Activated CD4-positive, alpha-beta T cell treated with anti-CD3 and anti-CD28 coated beads for 1 hour (primary cell): ENCODE results near the gene FBXL14.

Experiments used
- DNase-seq: peaks from one replicate; pipeline ENCODE4 v3.0.0-alpha.2; 2020

FBXL14 gene

DNA sequence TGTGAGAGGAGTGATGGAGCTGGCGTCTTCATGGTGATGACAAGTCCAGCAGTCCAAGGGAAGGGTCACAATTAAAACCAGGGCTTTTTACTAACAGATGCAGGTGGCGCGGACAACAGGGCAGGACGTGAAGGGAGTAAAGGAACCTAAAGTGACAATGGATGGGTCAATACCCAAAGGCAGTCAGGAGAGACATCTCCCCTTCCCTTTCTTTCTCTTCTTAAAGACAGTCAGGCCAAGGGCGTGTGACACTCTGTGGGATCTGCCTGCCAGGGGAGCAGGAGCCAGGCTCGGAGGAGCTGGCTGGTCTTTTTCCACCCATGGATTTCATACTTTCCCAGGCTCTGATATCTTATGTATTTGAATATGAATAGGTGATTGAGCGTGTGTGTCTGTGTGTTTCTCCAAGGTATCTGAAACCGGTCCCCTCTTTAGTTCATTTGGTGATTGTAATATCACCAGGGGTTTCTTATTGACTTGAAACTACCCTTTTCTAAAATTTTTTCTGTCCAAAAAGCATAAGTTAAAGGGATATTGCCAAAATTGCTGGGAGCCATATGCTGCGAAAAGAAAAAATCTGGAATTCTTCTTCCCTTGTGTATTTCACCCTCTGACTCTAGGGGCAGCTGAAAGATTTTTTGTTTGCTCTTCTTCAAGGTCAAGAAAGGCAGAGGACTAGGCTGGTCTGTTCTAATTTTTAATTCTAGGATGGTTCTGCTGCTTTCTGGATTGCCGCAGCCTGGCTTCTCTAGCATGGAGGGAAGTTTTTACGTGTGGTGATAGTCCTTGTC, 61.8 kb downstream of the FBXL14 start:
- no peak for DNase-seq

DNA sequence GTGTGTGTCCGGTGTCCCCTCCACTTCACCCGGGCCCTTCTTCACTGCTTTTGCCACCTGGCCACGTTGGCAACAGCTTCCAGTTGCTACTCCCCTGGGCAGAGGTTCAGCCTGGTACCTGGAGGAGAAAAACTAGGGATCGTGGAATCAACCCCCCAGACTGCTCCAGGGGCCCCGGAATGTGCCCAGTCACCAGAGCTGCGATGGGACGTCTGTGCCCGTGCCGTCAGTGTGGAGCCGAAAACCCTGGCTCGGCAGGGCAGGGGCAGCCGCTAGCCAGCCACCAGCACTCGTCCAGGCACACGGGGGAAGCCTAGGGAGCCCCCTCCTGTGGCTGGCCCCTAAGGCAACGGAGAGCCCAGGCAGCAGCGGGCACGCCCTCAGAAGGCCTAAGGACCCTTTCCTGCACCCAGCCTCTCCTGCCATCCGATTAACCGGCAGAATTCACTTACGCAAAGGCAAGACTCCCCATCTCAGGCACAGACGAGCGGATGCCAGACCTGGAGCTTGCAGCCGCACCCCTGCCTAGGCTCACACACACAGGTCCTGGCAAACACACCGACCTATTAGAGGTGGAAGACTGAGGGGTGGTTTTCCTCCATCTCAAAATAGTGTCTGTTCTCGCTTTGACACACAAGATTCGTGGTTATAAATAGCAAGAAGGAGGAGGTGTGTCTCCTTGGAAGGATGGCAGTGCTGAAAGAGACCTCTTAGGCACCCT, 62.6 kb downstream of the FBXL14 start:
- no peak for DNase-seq

DNA sequence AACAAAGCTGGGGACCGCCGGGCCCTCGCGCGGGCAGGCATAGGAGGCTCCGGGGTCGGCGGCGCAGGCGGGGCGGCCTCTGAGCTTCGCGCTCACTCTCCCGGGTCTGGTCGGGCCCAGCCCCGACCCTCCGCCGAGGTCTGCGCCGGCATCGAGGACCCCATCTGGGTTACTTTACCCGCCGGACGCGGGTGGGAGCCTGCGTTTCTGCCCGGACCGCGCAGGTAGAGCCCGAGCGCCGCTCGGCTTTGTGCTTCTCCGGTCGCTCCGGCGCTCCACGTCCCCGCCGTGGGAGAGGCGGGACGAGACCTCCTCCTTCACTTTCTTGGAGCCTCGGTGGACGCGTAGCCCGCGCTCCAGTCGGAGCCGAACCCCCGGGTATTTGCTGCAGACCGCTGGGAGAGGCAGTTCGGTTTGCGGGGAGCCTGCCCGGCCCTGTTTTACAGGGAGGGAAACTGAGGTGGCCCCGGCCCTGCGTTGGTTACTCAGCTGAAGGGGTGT, 63.2 kb downstream of the FBXL14 start:
- DNase-seq = no peak

DNA sequence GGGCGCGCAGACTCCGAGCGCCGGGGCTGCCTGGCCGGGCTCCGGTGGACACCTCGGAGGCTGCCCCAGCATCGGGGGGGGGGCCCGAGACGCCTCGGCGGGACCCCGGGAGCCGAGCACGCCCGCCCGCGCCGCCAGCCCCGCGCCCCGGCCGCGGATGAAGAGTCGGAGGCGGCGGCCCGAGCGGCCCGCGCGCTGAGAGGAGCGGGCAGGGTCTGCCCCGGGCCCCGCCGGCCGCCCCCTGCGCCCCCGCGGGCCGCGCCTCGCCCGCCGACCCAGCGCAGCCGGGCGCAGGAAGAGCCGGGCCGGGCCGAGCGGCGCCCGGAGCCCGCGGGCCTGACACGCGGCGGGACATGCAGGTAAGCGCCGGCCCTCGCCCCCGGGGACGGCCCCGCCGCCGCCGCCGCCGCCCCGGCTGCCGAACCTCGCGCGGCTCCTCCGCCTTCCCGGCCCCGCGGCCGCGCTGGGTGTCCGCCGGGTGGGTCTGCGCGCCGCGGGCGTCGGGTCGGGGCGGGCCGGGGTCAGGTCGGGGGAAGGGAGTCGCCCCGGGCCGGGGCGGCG, 63.7 kb downstream of the FBXL14 start:
- DNase-seq = no peak

DNA sequence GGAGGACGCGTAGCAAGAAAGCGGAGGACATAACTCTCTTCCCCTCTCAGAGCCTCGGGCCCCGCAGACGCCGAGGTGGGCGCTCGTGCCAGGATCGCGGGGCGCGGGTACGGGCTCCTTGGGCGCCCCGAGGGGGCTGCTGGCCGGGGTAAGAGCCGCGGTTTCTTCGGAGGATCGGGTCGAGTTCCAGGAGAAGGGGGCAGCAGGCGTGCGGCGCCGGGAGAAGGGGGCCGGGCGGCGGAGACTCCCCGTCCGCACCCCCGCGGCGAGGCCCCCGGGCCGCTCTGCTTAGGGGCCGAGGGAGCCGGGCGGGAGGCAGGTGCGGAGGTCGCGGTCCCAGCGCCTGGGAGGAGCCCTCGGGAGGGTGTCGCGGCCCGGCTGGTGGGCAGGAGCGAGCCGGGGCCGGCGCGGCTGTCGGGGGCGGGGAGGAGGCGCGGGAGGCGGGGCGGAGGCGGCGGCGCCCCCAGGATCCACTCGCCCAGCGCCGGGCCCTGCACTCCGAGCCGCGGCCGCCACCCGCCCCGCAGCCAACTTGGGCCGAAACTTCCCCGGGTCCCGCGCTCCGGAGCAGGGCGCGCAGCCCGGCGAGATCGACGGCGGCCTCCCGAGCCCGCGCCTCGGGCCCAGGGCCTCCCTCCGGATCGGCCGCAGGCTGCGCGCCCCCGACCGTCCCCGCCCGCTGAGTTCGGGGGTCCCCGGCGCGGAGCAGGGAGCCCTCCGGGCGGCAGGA, 64.4 kb downstream of the FBXL14 start:
- DNase-seq = no peak

DNA sequence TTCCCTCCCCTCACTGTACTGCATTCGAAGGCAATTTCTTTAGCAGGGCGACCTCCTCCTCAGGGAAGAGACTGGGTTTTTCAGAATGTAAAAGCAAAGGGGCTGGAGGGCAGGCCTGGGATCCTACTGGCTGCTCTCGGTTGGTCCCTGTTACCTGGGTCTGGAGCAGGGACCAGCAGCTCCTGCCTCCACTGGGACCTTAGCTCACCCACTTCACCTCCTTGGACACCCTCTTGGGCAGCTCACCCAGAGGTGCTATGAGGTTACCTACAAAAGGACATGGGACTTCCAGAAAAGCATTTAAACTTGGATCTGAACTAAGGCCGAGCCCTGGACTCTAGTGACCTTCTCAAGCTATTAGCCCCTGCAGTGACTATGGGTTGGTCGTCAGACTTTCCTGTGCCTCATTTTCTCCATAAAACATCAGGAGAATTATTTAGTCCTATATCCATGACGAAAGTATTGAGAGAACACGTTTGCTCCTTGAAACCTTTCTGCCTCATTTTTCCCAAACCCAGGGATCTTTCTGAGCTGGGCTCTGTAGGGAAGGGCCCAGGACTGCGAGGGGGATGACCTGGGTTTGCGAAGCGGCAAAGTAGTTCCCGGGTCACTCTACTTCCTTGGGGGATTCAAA, 65.0 kb downstream of the FBXL14 start:
- no peak for DNase-seq

DNA sequence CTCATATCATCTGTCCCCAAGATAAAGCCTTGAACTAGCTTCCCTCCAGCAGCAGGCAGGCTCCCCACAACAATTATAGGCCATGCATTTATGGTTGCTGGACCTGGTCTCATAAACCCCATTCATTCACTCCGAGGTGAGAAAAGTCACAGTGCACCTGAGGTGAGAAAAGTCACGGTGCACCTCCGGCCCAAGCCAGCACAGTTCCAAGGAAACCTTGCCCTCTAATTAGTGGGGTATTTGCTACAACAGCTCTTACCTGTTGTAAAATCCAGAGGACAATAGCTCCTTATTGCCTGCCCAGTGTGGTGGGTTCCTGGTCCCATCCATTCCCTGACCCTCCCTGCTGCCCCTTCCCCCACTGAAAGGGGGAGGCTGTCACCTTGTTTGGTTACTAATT, 65.6 kb downstream of the FBXL14 start:
- no peak for DNase-seq

DNA sequence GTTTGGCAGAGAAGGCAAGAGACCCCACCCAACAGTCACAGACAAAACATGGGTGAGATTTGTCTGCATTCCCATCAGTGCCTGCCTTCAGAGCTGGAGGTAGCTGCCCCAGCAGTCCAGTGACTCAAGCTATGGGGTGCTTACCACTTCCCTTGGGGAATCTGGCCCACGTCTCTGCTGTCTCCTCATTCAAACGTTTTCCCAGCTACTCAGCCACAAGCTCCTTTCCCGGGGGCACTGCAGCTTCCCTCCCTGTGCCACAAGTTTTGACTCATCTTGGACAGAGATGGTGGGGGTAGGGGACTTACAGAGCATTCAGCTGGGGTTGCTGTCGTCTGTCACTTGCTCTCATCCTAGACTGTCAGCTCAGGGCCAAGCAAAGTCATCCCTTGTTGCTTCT, 66.6 kb downstream of the FBXL14 start:
- no peak for DNase-seq

DNA sequence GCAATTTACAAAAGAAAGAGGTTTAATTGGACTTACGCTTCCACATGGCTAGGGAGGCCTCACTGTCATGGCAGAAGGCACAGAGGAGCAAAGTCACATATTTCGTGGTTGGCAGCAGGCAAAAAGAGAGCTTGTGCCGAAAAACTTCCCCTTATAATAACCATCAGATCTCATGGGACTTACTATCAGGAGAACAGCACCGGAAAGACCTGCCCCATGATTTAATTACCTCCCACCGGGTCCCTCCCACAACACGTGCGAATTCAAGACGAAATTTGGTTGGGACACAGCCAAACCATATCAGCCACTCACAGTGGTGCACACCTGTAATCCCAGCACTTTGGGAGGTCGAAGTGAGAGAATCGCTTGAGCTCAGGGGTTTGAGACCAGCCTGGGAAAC, 68.5 kb downstream of the FBXL14 start:
- no peak for DNase-seq

DNA sequence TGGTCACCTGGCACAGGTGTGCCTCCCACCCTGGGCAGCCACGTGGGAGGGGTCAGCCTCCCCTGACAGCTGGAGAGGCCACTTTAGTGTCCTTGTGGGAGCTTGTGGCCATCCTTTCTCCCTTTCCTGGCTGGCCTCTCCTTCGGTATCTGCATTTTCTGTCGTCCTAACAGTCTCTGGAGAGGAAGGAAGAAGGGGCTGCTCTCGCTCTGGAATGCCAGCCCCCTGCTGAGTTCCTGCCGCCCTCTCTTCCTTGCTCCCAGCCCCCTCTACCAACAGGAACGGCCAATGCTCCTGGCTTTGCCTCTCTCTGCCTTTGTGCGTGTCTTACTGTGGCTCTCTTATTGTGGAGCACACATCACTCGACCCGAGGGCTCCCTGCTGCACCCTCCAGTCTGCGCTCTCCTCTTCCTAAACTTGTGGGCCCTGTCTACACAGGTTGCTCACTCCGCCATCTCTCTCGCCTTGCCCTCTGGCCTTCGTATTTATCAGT, 70.8 kb downstream of the FBXL14 start:
- DNase-seq = no peak

DNA sequence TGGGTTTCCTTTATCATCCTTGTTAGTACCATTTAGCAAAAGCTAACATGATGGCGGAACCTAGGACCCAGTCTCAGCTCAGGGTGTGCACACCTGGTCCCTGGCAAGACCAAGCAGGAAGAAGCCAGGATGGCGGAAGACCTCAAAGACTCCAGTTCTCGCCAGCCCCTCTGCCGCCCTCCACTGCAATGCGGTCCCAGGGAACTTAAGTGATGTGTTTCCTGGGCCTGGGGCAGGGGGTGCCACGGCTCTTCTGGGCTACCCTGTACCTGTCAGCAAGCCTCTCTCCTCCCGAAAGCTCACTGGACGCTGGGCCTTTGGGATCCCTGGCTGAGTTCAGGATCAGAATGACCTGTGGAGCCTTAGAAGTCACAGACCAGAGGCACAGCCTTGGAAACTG, 71.3 kb downstream of the FBXL14 start:
- no peak for DNase-seq

DNA sequence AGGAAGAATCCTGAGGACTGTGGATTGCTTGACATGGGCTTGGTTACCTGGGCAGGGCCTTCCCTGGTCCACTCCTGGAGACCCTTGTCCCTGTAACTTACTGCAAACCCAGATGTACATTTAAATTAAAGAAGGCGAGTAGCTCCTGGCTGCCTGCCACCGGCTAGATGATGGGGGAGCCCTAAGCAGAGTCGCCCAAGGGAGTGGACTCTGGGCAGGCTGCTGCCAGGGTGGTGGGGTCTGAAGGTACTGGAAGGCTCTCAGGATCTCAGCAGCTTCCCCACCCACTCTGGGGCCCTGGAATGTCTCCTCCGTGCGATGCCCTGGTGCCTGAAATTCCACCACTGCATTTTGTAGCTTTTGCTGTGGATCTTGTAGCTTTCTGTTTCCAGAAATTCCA, 74.7 kb downstream of the FBXL14 start:
- DNase-seq = no peak

DNA sequence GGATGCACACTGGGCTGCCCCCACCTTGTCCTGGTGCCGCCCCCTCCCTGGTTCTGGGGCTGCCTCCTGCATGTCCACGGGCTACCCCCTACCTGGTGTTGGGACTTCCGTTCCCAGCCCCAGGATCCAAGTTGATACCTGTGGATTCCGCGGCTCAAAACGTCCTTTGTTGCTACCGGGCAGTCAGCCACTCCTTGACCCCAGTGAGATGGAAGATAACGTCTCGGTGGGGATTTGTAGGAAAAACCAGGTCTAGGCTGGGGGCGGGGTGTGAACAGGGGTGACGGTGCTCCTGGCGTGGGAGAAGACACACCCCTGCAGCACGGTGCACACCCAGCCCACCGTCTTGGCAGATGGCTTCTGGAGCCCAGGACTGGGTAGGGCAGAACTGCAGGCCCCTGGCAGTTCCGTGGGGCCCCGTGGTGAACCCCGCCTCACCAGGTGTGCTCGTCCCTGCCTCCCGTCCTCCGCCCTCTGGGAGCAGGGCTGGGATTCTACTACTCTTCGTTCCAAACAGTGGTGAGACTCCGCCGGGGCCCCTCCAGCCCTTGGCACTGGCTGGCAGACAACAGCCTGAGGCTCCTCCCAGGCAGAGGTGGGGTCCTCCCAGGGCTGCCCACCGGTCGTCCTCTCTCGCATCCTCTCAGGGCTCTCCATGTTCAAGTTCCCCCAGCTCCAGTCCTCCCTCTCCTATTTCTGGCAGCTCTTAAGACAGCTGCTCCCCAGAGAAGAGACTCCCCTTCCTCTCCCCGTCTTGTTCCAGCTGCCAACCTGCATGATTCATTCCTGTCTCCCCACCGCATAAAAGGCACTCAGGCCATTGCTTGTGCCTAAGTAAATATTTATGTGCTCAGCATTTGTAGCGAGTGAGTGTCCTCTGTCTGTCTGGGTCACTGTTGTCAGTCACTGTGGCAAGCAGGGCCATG, 75.5 kb downstream of the FBXL14 start:
- DNase-seq = no peak

DNA sequence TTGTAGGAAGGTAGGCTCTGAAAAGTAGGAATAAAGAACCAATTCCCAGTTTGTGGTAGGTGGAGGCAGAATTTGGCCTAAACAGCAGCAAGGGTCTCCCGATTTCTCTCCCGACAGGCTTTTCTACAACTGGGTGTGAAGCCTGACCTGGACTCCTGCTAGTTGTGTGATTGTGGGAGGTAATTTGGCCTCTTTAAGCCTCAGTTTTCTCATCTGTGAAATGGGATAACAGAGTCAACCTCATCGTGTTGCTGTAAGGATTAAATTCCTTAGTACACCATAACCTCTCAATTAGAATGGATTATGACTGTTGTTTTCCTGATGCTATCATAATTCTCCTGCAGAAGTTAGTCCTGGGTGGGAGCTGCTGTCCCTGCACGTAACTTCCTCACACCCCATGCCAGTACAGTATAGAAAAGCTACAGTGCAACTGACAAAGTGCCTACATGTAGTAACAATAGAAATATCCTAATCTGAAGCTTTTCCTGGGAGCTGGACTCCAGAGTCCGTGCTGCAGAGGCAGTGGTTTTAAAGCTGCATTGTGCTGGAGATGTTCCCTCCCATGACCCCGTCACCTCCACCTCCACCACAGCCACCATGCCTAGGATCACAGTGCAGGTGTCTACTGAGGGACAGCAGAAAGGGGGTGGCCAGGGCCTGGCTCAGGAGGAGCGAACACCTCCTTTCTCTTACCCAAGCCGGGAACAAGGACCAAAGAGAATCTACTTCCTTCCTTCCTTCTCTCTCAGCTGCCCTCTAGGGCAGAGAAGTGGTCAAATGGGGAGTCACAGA, 76.5 kb downstream of the FBXL14 start:
- no peak for DNase-seq

DNA sequence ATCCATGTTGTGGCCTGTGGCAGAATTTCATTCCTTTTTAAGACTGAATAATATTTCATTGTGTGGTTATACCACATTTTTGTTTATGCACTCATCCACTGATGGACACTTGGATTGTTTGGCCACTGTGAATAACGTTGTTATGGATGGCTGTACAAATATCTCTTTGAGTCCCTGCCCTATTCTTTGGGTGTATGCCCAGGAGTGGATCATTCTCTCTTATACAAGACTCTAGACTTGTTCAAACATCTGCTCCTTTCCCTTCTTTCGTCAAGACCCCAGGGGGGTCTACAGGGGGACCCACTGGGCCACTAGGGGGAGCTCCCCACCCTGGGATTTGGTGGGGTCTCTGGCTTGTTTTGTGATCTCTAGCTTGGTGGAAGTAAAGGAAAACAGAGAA, 77.4 kb downstream of the FBXL14 start:
- DNase-seq = no peak
